Tibial nerve (tissue), 4 donors: ENCODE results near the gene CDKN2B-AS1. TPM values are rescaled to one million over a fixed set of nuclear protein-coding genes. Genes with fewer than 3 reads are reported as not detected.

ENCODE experiments used
- DNase-seq, 2 donors: peaks; one replicate each; pipeline ENCODE4 v3.0.0-alpha.2; 2019; ENCODE audit warnings: low spot score in 2 of 2
- H3K27ac ChIP-seq, 4 donors: fragments of 200-600 bp; sonication (generic) in 3 of 4; one replicate each; pipeline ENCODE4 v1.5.1; 2017 to 2019; ENCODE audit warnings: mild to moderate bottlenecking in 1 of 4
- H3K27me3 ChIP-seq, 2 donors: fragments of 200-600 bp; sonication (generic) in 1 of 2; one replicate each; pipeline versions ENCODE4 v1.5.1 to v1.6.0; 2017 to 2019
- H3K36me3 ChIP-seq, 3 donors: fragments of 200-600 bp; sonication (generic); one replicate each; pipeline ENCODE4 v1.5.1; 2018 to 2019
- H3K4me1 ChIP-seq, 4 donors: fragments of 200-600 bp; sonication (generic) in 3 of 4; one replicate each; pipeline ENCODE4 v1.5.1; 2017 to 2019
- H3K4me3 ChIP-seq, 4 donors: fragments of 200-600 bp; sonication (generic) in 3 of 4; one replicate each; pipeline ENCODE4 v1.5.1; 2017 to 2019; ENCODE audit warnings: mild to moderate bottlenecking in 1 of 4, moderate library complexity in 1 of 4
- H3K9me3 ChIP-seq, 4 donors: fragments of 200-600 bp; sonication (generic) in 3 of 4; one replicate each; pipeline ENCODE4 v1.5.1; 2017 to 2019
- CTCF ChIP-seq, 5 experiments: fragments of 200-600 bp in 3 of 5; fragments of 450-650 bp in 2 of 5; sonication (generic) in 3 of 5; IDR thresholded peaks; one replicate each; pipeline ENCODE4 v1.5.1; 2016 to 2019; ENCODE audit warnings: antibody characterized with exemption in 5 of 5, mild to moderate bottlenecking in 3 of 5, moderate library complexity in 2 of 5
- EP300 ChIP-seq, 2 donors: sonication (generic); formaldehyde crosslinking; IDR thresholded peaks; one replicate each; pipeline ENCODE4 v1.6.1; 2017; ENCODE audit warnings: antibody characterized with exemption in 2 of 2, mild to moderate bottlenecking in 1 of 2
- POLR2A ChIP-seq, 2 donors: fragments of 450-650 bp; IDR thresholded peaks; one replicate each; pipeline ENCODE4 v1.6.1; 2017; ENCODE audit warnings: antibody characterized with exemption in 2 of 2, mild to moderate bottlenecking in 2 of 2, moderate library complexity in 2 of 2
- WGBS, 2 donors: methylation state at CpG; one replicate each; pipeline ENCODE4 v1.1.5; 2018; 5-methylcytosine and 5-hydroxymethylcytosine counted together
- total RNA-seq, 4 donors: library from RNA; depleted of rRNA; stranded (reverse); fragments of >200 nt; gene quantifications; one replicate each; pipeline ENCODE4 v1.1.0, GENCODE V29; 2016

CDKN2B-AS1 gene
- total RNA-seq, 4 donors from 2014 or later = 0.59 to 1.5 (median 0.90) TPM; not detected in 1

GRCh38 chr9:21996858-21997257 is 2.3 kb downstream of the CDKN2B-AS1 start:
- Histone ChIP-seq H3K4me3 (no peak overlapping the region), H3K36me3 (no peaks in the 10 kb centered on the region), H3K9me3 (no peaks in the 10 kb centered on the region), H3K27me3 (peaks cover 0 to 18% of the 10 kb centered on the region in 2 donors), H3K27ac (no peak overlapping the region), H3K4me1 (peaks cover 0 to 18% (median 5%) of the 10 kb centered on the region in 4 donors)
- no peak for DNase-seq
- TF ChIP-seq EP300 (IDR thresholded peaks at IDR 0.05) (no peak), CTCF (IDR thresholded peaks at IDR 0.05) (no peak), POLR2A (IDR thresholded peaks at IDR 0.05) (no peak)
- 86 to 89% methylated on average over 5 of the region's 5 CpGs for WGBS, 2 donors

GRCh38 chr9:21997480-21997879 is 2.9 kb downstream of the CDKN2B-AS1 start:
- WGBS, 2 donors = 88 to 97% methylated on average over 1 of the region's 1 CpG
- TF ChIP-seq POLR2A (IDR thresholded peaks at IDR 0.05) = no peak
- no peak for TF ChIP-seq EP300 (IDR thresholded peaks at IDR 0.05)
- no peak for TF ChIP-seq CTCF (IDR thresholded peaks at IDR 0.05)
- no peaks in the 10 kb centered on the region for H3K9me3 ChIP-seq
- peaks cover 0 to 18% (median 5%) of the 10 kb centered on the region in 4 donors for H3K4me1 ChIP-seq
- no peaks in the 10 kb centered on the region for H3K36me3 ChIP-seq
- no peak overlapping the region for H3K27ac ChIP-seq
- no peak overlapping the region for H3K4me3 ChIP-seq
- DNase-seq = no peak
- H3K27me3 ChIP-seq = peaks cover 0 to 15% of the 10 kb centered on the region in 2 donors

- TF ChIP-seq POLR2A (IDR thresholded peaks at IDR 0.05) (no peak), EP300 (IDR thresholded peaks at IDR 0.05) (no peak)
- 85% methylated on average over 2 of the region's 2 CpGs for WGBS, 2 donors
- no peak overlapping the region for H3K4me3 ChIP-seq
- peaks cover 0 to 11% of the 10 kb centered on the region in 2 donors for H3K27me3 ChIP-seq
- no peak overlapping the region for H3K27ac ChIP-seq
- no peak for DNase-seq
- H3K4me1 ChIP-seq = peaks cover 0 to 18% (median 5%) of the 10 kb centered on the region in 4 donors
- H3K36me3 ChIP-seq = no peaks in the 10 kb centered on the region
- H3K9me3 ChIP-seq = no peaks in the 10 kb centered on the region
Observed at GRCh38 chr9:21998026-21998425, 3.4 kb downstream of the CDKN2B-AS1 start.

- TF ChIP-seq EP300 (IDR thresholded peaks at IDR 0.05) (no peak), CTCF (IDR thresholded peaks at IDR 0.05) (no peak), POLR2A (IDR thresholded peaks at IDR 0.05) (no peak)
- 42 to 67% methylated on average over 1 of the region's 1 CpG for WGBS, 2 donors
- H3K4me3 ChIP-seq = no peak overlapping the region
- H3K9me3 ChIP-seq = no peaks in the 10 kb centered on the region
- no peak overlapping the region for H3K27ac ChIP-seq
- peaks cover 0 to 10% (median 0%) of the 10 kb centered on the region in 4 donors for H3K4me1 ChIP-seq
- no peak for DNase-seq
- H3K27me3 ChIP-seq = peaks cover 0 to 25% of the 10 kb centered on the region in 2 donors
- H3K36me3 ChIP-seq = peaks cover 0 to 8% (median 0%) of the 10 kb centered on the region in 3 donors
Observed at GRCh38 chr9:22002038-22002437, 7.4 kb downstream of the CDKN2B-AS1 start.

GRCh38 chr9:22005021-22005701 is 10.6 kb downstream of the CDKN2B-AS1 start:
- Histone ChIP-seq H3K27ac (no peak overlapping the region), H3K9me3 (no peaks in the 10 kb centered on the region), H3K4me1 (peaks cover 0 to 25% (median 4%) of the 10 kb centered on the region in 4 donors), H3K4me3 (no peak overlapping the region), H3K36me3 (peaks cover 0 to 8% (median 0%) of the 10 kb centered on the region in 3 donors), H3K27me3 (peaks cover 0 to 27% of the 10 kb centered on the region in 2 donors)
- TF ChIP-seq POLR2A (IDR thresholded peaks at IDR 0.05) (no peak), EP300 (IDR thresholded peaks at IDR 0.05) (no peak), CTCF (IDR thresholded peaks at IDR 0.05) (no peak)
- WGBS, 2 donors = 50 to 69% methylated on average over 25 of the region's 25 CpGs
- DNase-seq = no peak
